ENCODE data around the gene CENPP.
"Not testable (repeated sequence)": the region's sequence is repeated elsewhere in the genome, so short reads cannot be mapped to it uniquely, and the experiment has no call there.

CENPP gene

DNA sequence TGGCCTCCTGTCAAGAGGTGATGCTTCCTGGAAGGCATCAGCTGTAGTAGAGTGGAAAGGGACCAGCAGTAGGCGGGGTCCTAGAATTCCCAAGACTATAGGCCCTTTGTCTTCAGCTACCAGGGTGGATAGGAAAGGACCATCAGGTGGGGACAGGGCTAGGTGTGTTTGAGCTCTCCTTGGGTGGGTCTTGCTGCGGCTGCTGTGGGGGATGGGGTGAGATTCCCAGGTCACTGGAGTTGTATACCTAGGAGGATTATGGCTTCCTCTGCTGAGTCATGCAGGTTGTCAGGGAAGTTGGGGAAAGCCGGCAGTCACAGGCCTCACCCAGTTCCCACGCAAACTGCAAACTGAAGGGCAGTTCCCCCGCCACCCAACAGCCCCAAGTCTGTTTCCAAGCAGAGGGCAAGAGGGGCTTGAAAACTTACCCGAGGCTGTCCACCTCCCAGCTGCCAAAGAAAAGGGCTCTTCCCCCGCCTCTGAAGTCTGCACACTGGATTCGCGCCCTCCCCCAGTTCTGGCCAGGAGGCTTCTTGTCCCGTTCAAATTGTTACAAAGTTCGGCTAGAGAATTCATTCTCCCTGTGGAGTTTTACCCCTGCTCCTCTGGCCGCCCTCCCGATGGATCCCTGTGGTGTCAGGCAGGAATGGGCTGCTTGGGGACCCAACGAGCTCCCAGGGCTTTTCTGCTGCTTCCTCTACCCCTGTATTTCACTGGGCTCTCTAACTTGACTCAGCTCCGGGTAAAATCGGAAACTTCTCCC lies 233.0 kb downstream of the CENPP start:
- DNase-seq: no peak

- DNase-seq: no peak
Measured at GRCh38 chr9:92561374-92562330, 235.9 kb downstream of the CENPP start.

DNA sequence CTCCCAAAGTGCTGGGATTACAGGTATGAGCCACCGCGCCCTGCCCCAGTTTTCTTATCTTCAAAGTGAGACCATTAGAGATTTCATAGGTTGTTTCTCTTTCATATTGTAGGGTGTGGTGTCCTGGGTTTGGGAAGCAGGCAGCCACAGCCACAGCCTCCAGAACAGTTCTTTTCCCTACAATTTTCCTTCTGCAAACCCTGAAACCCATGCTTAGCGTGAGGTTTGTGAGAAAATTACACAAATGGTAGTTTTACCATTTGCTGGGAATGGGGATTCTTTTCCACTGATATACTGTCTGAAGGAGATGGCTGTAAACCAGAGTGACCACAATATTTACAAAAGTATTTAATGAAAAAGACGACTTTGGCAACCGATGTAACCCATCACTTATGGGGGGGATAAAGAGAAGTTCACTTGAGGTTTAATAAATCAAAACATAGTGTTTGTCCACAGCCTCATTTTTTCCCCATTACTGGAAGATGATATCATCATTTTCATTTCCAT lies 236.8 kb downstream of the CENPP start:
- no peak for DNase-seq

DNA sequence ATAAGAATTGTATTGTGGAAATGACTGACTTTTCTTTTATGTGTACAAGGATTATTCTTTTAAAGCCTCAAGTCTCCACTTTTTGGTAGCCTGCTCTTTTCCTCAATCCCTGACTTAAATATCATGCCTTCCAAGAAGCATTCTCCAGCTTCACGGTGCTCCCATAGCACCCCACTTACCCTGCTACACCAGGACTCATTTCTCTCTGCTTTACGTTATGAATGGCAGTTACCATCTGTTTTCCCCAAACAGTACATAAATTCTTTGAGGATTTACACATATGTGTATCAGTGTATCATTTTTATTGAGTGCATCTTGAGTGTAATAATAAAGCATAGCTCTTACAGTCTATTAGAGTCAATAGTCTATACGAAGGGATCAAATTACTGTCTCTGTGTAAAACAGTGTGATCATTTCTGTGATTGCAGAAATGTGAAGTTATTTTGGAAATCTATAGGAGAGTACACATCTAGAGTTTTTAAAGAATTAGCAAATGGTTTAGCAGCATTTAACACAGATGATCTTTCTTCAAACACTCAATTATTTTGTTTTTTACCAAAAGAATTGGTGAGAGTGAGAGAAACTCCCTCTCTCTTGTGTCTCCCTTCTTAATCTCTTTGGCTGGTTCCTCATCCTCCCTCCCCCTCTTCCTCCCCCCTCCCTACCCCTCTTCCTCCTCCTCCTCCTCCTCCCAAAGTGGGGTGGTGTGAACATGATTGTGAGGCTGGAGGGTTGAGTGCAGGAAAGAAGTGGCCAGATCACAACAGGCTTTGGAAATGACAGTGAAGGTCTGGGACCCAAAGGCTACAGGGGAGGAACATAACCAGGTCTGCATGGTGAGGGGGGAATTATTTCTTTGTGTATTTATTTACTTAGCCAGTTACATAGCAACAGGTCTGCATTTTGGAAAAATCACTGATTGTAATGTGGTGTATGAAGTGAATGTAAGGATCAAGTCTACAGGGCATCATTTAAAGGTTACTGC lies 237.7 kb downstream of the CENPP start:
- DNase-seq: no peak

DNA sequence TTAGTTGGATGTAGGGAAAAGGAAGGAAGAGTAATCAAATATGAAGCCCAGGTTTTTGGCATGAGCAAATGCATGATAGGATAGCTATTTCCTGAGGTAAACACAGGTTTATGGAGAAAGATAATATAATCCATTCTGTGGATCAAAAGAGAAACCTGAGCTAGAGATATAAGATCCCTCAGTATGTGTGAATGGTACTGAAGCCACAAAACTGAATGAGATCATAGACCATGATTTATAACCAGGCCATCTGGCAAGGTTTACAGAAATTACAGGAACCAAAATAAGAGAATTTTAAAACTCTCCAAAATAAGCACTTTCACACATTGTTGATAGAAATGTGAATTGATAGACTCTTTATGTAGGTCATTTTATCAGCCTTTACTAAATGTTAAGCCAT lies 238.8 kb downstream of the CENPP start:
- no peak for DNase-seq

DNA sequence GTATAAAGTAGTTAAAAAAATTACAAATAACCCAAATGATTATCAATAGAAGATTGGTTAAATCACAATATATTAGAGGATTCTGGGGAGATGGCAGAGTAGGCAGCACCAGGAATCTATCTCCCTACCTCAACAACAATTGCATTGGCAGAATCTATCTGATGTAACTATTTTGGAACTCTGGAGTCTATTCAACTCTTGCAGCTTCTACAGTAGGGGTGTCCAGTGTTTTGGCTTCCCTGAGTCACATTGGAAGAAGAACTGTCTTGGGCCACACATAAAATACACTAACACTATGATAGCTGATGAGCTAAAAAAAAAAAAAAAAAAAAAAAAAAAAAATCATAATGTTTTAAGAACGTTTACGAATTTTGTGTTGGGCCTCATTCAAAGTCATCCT lies 239.2 kb downstream of the CENPP start:
- no peak for DNase-seq

DNA sequence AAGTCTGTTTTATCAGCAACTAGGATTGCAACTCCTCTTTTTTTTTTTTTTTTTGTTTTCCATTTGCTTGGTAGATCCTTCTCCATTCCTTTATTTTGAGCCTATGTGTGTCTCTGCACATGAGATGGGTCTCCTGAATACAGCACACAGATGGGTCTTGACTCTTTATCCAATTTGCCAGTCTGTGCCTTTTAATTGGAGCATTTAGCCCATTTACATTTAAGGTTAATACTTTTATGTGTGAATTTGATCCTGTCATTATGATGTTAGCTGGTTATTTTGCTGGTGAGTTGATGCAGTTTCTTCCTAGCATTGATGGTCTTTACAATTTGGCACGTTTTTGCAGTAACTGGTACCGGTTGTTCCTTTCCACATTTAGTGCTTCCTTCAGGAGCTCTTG lies 246.1 kb downstream of the CENPP start:
- not testable (repeated sequence) for DNase-seq

DNA sequence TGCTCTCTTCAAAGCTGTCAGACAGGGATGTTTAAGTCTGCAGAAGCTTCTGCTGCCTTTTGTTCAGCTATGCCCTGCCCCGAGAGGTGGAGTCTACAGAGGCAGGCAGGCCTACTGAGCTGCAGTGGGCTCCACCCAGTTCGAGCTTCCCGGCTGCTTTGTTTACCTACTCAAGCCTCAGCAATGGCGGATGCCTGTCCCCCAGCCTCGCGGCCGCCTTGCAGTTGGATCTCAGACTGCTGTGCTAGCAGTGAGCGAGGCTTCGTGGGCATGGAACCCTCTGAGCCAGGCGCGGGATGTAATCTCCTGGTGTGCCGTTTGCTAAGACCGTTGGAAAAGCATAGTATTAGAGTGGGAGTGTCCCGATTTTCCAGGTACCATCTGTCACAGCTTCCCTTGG lies 247.9 kb downstream of the CENPP start:
- not testable (repeated sequence) for DNase-seq

- DNase-seq: no peak
Measured at GRCh38 chr9:92576175-92576574, 250.4 kb downstream of the CENPP start.

- no peak for DNase-seq
Measured at GRCh38 chr9:92589923-92590322, 264.2 kb downstream of the CENPP start.

GRCh38 chr9:92590377-92590776 lies 264.6 kb downstream of the CENPP start:
- DNase-seq: no peak

GRCh38 chr9:92592537-92592936 lies 266.8 kb downstream of the CENPP start:
- no peak for DNase-seq

DNA sequence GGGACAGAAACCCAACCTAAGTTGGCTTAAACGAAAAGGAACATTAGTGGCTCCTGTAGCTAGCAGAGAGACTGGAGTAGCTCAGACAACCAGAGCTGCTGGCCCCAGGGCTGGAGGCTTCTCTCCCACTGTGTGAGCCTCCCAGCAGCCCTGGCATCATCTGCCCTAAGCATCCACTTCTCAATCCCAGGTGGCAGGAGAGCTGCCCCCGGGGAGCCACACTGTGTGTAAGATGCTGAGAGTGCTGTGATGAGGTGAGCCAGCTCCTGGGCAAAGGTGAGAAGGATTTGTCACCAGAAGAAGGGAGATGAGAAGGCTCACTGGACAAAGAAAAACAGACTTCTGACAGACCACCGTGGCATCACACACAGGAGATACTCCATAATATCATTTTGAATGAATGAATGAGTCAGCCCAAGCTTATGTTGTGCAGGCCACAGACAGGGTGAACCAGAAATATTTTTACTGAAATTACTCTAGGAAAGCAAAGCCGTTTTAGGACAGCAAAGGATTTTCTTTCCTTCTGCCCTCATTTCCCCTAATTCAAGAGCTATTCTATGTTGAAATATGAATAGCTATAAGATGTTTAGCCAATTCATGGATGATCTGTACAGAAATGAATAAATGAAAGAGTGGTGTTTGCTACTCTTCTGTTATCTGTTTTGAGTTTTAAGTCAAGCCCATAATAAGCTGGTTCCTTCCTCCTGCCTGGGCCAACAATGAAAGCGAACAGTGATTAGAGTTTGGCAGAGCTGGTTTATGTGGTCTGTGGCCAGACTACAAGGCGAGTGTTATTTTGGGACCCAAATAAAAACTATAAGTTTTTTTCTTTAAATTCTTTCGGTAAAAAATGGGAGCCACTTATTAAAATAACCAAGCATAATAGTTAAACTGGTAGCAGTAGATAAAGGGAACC lies 267.5 kb downstream of the CENPP start:
- DNase-seq: no peak

DNA sequence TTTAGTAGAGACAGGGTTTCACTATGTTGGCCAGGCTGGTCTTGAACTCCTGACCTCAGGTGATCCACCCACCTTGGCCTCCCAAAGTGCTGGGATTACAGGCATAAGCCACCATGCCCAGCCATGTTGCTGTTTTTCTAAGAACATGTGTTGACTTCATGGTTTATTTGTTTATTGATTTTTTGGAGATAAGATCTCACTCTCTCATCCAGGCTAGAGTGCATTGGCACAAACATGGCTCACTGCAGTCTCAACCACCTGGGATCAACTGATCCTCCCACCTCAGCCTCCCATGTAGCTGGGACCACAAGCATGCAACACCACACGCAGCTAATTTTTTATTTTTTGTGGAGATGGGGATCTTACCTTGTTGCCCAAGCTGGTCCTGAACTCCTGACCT lies 269.3 kb downstream of the CENPP start:
- not testable (repeated sequence) for DNase-seq

DNA sequence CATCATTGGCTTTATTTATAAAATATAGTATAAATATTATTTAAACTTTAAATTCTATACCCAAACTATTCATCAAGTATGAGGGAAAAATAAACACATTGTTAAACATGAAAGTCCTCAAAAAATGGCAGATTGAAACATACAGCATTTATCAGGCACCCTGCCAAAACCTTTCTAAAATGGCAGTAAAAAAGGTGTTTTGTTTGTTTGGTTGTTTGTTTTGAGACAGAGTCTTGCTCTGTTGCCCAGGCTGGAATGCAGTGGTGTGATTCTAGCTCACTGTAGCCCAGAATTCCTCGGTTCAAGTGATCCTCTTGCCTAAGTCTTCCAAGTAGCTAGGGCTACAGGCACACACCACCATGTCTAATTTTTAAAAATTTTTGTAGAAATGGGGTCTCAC lies 270.2 kb downstream of the CENPP start:
- no peak for DNase-seq

- DNase-seq: no peak
Measured at GRCh38 chr9:92598382-92598781, 272.6 kb downstream of the CENPP start.

DNA sequence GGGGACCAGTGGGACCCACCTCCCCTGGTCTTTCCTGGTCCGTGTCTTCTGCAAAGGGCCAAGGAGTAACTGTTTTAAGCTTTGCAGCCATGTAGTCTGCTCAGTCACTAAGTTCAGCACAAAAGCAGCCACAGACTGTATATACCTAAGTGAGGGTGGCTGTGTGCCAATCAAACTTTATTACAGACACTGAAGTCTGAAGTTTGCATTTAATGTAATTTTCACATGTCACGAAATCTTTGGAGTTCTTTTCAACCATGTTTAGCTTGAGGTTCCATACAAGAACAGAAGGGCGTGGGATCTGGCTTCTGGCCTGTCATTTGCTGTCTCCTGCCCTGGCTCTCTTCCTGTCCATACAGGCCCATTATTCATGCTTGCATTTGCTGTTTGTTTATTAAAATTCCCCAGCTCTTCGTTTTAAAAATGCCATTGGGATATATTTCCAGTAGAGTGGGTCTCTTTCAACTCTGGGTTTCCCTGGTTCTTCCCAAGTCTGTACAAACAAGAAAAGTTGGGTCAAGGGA lies 274.2 kb downstream of the CENPP start:
- no peak for DNase-seq

GRCh38 chr9:92600462-92601261 lies 274.9 kb downstream of the CENPP start:
- DNase-seq: no peak

- DNase-seq: no peak
Measured at GRCh38 chr9:92601451-92601850, 275.7 kb downstream of the CENPP start.

- DNase-seq: no peak
Measured at GRCh38 chr9:92602413-92602812, 276.7 kb downstream of the CENPP start.

All from activated effector memory CD4-positive, alpha-beta T cell treated with Interleukin-2 at 50 U/mL for 16 hours (primary cell).